GDM1 (cell line): ENCODE data around the gene UCP3.

Experiments
- DNase-seq: peaks from one replicate; lab custom pipeline; 2025; lab: John Stamatoyannopoulos, UW

Gene UCP3

GRCh38 chr11:73951797-73952196, 57.1 kb downstream of the UCP3 start:
- DNase-seq: no peak

DNA sequence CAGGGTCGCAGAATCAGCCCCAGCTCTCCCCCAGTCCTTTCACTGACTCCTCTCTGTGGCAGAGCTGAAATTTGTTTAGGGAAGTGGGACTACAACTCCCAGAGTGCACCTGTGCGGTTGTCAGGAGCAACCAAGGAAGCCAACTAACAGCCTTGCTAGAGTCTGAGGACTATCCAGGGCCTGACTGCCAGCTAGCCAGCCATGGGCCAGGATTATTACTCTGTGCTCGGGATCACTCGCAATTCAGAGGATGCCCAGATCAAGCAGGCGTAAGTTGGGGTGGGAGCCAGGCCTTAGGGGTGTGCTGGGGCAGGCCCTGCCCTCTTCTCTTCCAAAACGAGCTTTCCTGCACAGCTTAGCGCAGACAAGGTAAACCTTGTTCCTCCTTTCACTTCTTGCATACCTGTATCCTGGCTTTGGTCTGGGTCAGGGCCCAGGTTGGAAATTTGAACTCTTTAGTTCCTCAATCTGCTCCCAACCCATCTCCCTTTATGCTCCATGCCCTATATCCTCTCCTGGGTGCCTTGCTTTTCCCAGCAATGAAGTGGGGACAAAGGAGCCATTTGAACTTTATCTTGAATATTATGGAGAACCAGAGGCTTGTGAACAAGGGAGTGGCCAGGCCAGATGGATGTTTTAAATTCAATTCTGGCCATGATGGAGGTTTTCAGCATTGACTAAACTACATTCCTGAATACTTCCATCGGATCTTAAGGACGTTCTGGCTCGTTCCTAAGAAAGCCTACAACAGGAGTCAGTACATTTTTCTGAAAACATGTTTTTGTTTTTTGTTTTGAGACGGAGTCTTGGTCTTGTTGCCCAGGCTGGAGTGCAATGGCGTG, 57.8 kb downstream of the UCP3 start, which contains the start of gene DNAJB13:
Gene DNAJB13 (plus strand): TSS at position 158 of the 842 bp plus-strand sequence. CDS start 44 bp downstream, at position 202.
- no peak for DNase-seq
